ENCODE results near the gene ARHGAP36. TPM values are rescaled to one million over a fixed set of nuclear protein-coding genes. Genes with fewer than 3 reads are reported as not detected.

Gene ARHGAP36
- polyA plus RNA-seq, 1 donor (not counting 4 experiments of a cell fraction or from before 2014, with no cell fraction given): not detected

DNA sequence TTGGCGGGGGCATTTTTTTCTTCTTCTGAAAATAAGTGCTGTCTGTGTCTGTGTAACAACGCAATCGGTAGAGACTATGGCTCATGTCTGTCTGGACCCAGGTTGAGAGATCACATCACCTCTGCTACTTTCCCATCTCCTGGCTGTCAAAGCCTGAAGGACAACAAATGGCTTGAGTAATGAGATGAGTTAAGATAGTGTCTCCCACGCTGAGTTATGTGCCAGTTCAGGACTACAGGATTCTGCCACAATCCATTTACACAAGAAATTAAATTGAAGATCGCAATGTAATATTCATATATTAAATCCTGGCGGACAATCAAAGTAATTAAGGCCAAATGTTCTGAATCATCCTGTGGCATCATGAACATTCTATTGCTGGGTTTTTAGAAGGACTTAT lies 16.5 kb upstream of the ARHGAP36 start:
- dilution Hi-C loops (cut with MboI; ENCODE audit: extremely low pct_ligation_motif_present, low sequenced_read_pairs): no loop called here
- TF ChIP-seq, protein P1, sequence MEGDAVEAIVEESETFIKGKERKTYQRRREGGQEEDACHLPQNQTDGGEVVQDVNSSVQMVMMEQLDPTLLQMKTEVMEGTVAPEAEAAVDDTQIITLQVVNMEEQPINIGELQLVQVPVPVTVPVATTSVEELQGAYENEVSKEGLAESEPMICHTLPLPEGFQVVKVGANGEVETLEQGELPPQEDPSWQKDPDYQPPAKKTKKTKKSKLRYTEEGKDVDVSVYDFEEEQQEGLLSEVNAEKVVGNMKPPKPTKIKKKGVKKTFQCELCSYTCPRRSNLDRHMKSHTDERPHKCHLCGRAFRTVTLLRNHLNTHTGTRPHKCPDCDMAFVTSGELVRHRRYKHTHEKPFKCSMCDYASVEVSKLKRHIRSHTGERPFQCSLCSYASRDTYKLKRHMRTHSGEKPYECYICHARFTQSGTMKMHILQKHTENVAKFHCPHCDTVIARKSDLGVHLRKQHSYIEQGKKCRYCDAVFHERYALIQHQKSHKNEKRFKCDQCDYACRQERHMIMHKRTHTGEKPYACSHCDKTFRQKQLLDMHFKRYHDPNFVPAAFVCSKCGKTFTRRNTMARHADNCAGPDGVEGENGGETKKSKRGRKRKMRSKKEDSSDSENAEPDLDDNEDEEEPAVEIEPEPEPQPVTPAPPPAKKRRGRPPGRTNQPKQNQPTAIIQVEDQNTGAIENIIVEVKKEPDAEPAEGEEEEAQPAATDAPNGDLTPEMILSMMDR (optimal IDR thresholded peaks at IDR 0.05 in 1 of 3, IDR thresholded peaks at IDR 0.05 in 1 of 3, conservative IDR thresholded peaks at IDR 0.05 in 1 of 3; ENCODE audit: extremely low read depth in 1 of 3, insufficient read depth in 2 of 3, low read length in 3 of 3): no peak
- no peak for TF ChIP-seq EZH2 (IDR thresholded peaks at IDR 0.05; ENCODE audit: low read length)

DNA sequence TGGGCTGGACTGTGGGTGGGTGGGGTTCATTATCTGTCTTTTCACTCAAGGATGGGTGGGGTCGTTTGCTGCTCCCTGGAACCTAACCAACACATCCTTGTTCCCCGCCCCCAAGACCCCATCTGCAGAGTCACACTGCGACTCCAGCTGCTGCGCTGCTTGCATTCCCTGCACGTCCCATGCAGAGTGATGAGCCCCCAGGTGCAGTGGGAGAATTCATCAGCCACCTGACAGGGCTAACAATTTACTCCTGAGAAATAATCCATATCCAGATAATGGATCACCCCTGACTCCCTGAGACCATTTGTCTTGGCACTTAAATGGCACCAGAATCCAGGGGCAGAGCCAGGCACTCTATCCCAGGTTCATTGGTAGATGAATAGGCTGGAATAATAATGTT lies 12.4 kb upstream of the ARHGAP36 start:
- no peak overlapping the region for H2AFZ ChIP-seq (ENCODE audit: control insufficient read depth, low read length)
- dilution Hi-C loops (cut with MboI; ENCODE audit: extremely low pct_ligation_motif_present, low sequenced_read_pairs): no loop called here
- no peaks in the 10 kb centered on the region for H3K36me3 ChIP-seq (ENCODE audit: control insufficient read depth in 2 of 2, extremely low read depth in 1 of 2, insufficient read depth in 2 of 2, low read length in 2 of 2)
- H3K79me2 ChIP-seq (ENCODE audit: control insufficient read depth, insufficient read depth, low read length): no peaks in the 10 kb centered on the region
- no peaks in the 10 kb centered on the region for H3K4me1 ChIP-seq (ENCODE audit: control insufficient read depth, extremely low read depth, insufficient read depth, low read length)
- H3K4me3 ChIP-seq (ENCODE audit: control insufficient read depth in 2 of 3, extremely low read depth in 1 of 3, insufficient read depth in 2 of 3, low read depth in 1 of 3, low read length in 3 of 3): no peak overlapping the region
- no peaks in the 10 kb centered on the region for H3K9me3 ChIP-seq (ENCODE audit: control insufficient read depth, low read depth, low read length)
- H3K27ac ChIP-seq (ENCODE audit: control insufficient read depth, insufficient read depth, low read length): no peak overlapping the region
- H3K9me1 ChIP-seq (ENCODE audit: control insufficient read depth, extremely low read depth, insufficient read depth, low read length): no peaks in the 10 kb centered on the region
- no peaks in the 10 kb centered on the region for H4K20me1 ChIP-seq (ENCODE audit: control insufficient read depth, extremely low read depth, insufficient read depth, low read length)
- peaks cover 9% of the 10 kb centered on the region for H3K27me3 ChIP-seq (ENCODE audit: control insufficient read depth, extremely low read depth, insufficient read depth, low read length)
- TF ChIP-seq EZH2 (IDR thresholded peaks at IDR 0.05; ENCODE audit: low read length): no peak
- TF ChIP-seq, protein P1 (optimal IDR thresholded peaks at IDR 0.05 in 1 of 3, IDR thresholded peaks at IDR 0.05 in 1 of 3, conservative IDR thresholded peaks at IDR 0.05 in 1 of 3; ENCODE audit: extremely low read depth in 1 of 3, insufficient read depth in 2 of 3, low read length in 3 of 3): no peak
- DNase-seq (ENCODE audit: low read depth, low spot score): no peak
- H3K4me2 ChIP-seq (ENCODE audit: control insufficient read depth, extremely low read depth, insufficient read depth, low read depth, low read length): no peak overlapping the region
- no peak for FAIRE-seq
- no peak overlapping the region for H3K9ac ChIP-seq (ENCODE audit: control insufficient read depth, extremely low read depth, insufficient read depth, low read length)

More for the DNA sequence above, 16.5 kb upstream of the ARHGAP36 start:
- no peak overlapping the region for H2AFZ ChIP-seq (ENCODE audit: control insufficient read depth, low read length)
- peaks cover 4% of the 10 kb centered on the region for H3K27me3 ChIP-seq (ENCODE audit: control insufficient read depth, extremely low read depth, insufficient read depth, low read length)
- H3K4me3 ChIP-seq (ENCODE audit: control insufficient read depth in 2 of 3, extremely low read depth in 1 of 3, insufficient read depth in 2 of 3, low read depth in 1 of 3, low read length in 3 of 3): no peak overlapping the region
- H3K9me1 ChIP-seq (ENCODE audit: control insufficient read depth, extremely low read depth, insufficient read depth, low read length): no peaks in the 10 kb centered on the region
- no peak overlapping the region for H3K4me2 ChIP-seq (ENCODE audit: control insufficient read depth, extremely low read depth, insufficient read depth, low read depth, low read length)
- H3K9ac ChIP-seq (ENCODE audit: control insufficient read depth, extremely low read depth, insufficient read depth, low read length): no peak overlapping the region
- FAIRE-seq: no peak
- no peaks in the 10 kb centered on the region for H3K36me3 ChIP-seq (ENCODE audit: control insufficient read depth in 2 of 2, extremely low read depth in 1 of 2, insufficient read depth in 2 of 2, low read length in 2 of 2)
- H3K4me1 ChIP-seq (ENCODE audit: control insufficient read depth, extremely low read depth, insufficient read depth, low read length): no peaks in the 10 kb centered on the region
- no peaks in the 10 kb centered on the region for H4K20me1 ChIP-seq (ENCODE audit: control insufficient read depth, extremely low read depth, insufficient read depth, low read length)
- no peaks in the 10 kb centered on the region for H3K79me2 ChIP-seq (ENCODE audit: control insufficient read depth, insufficient read depth, low read length)
- H3K27ac ChIP-seq (ENCODE audit: control insufficient read depth, insufficient read depth, low read length): no peak overlapping the region
- H3K9me3 ChIP-seq (ENCODE audit: control insufficient read depth, low read depth, low read length): no peaks in the 10 kb centered on the region
- DNase-seq (ENCODE audit: low read depth, low spot score): no peak

Measured in keratinocyte (primary cell).